Measurements from ENCODE around the gene DUS2.
A peak's percentile ranks its signal among the peaks of the same experiment; 100 is the strongest.

DUS2 gene

DNA sequence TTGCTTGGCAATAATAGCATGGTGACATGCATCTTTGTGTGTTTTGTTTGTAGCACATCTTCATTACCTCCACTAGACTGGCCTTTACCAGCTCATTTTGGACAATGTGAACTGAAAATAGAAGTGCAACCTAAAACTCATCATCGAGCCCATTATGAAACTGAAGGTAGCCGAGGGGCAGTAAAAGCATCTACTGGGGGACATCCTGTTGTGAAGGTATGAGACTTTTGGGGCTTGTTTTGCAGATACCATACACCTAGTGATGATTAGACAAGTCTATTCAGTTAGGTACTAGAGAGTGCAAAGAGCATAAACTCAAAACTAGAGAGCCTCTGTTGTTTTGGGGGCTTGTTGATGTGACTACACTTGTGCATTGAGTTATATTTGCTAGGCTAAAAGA lies 103.3 kb downstream of the DUS2 start:
- Histone ChIP-seq H3K4me3 (no peak overlapping the region), H3K27ac (no peak overlapping the region)
- DNase-seq (ENCODE audit: low spot score), result no peak
- TF ChIP-seq, protein P1, sequence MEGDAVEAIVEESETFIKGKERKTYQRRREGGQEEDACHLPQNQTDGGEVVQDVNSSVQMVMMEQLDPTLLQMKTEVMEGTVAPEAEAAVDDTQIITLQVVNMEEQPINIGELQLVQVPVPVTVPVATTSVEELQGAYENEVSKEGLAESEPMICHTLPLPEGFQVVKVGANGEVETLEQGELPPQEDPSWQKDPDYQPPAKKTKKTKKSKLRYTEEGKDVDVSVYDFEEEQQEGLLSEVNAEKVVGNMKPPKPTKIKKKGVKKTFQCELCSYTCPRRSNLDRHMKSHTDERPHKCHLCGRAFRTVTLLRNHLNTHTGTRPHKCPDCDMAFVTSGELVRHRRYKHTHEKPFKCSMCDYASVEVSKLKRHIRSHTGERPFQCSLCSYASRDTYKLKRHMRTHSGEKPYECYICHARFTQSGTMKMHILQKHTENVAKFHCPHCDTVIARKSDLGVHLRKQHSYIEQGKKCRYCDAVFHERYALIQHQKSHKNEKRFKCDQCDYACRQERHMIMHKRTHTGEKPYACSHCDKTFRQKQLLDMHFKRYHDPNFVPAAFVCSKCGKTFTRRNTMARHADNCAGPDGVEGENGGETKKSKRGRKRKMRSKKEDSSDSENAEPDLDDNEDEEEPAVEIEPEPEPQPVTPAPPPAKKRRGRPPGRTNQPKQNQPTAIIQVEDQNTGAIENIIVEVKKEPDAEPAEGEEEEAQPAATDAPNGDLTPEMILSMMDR (IDR thresholded peaks at IDR 0.05), result no peak

DNA sequence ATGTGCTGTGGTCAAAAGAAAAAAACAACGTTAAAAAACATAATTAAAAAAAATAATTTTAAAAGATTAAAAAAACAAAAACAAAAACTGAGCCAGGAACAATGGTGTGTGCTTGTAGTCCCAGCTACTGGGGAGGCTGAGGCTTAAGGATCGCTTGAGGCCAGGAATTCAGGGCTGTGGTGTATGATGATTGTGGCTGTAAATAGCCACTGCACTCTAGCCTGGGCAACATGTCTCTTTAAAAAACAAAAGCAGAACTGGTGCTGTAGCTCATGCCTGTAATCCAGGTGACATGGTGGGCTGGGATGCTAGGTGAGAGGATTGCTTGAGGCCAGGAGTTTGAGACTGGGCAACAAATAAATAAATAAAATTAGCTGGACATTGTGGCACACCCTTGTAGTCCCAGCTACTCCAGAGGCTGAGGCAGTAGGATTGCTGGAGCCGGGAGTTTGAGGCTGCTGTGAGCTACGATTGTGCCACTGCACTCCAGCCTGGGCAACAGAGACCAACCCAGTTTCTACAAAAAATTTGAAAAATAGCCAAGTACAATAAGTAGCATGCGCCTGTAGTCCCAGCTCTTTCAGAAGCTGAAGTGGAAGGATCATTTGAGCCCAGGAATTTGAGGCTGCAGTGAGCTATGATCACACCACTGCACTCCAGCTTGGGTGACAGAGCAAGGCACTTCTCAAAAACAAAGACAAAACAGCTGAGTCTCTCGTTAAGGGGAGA lies 105.7 kb downstream of the DUS2 start:
- H3K27ac ChIP-seq, result peak overlapping the region in 1 of 2 donors; percentile 0
- DNase-seq (ENCODE audit: low spot score), result no peak
- H3K4me3 ChIP-seq, result no peak overlapping the region
- TF ChIP-seq, protein P1 (IDR thresholded peaks at IDR 0.05), result no peak

Measured in coronary artery (tissue), 2 donors.